ENCODE data around the gene UNKL.

Gene UNKL

DNA sequence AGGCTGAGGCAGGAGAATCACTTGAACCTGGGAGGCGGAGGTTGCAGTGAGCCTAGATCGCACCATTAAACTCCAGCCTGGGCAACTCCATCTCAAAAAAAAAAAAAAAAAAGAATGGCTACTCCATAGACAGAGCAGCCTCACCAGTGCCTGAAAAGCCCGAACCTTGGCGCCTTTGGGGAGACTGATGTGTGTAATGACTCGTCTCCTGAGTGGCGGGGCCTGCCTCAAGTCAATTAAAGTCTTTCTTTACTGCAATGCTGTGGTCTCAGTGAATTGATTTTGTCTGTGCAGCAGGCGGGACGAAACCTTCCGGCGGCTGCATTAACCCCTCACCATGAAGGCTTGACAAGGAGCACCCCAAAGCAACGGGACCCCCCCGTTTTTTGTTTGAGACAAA, 9.5 kb upstream of the UNKL start:
- no peak for DNase-seq (ENCODE audit: low spot score)

GRCh38 chr16:1422076-1422475, 7.6 kb upstream of the UNKL start:
- no peak for TF ChIP-seq CTCF (IDR thresholded peaks at IDR 0.05; ENCODE audit: extremely low read depth, missing control alignments)
- DNase-seq (ENCODE audit: low spot score): no peak

More for the DNA sequence above, 9.5 kb upstream of the UNKL start:
- no peak for TF ChIP-seq CTCF (IDR thresholded peaks at IDR 0.05; ENCODE audit: extremely low read depth, missing control alignments)

GRCh38 chr16:1420111-1420539, 5.6 kb upstream of the UNKL start:
- DNase-seq (ENCODE audit: low spot score): no peak
- TF ChIP-seq CTCF (IDR thresholded peaks at IDR 0.05; ENCODE audit: extremely low read depth, missing control alignments): no peak

- no peak for DNase-seq (ENCODE audit: low spot score)
- TF ChIP-seq CTCF (IDR thresholded peaks at IDR 0.05; ENCODE audit: extremely low read depth, missing control alignments): no peak
Measured at GRCh38 chr16:1416521-1416941, 2.0 kb upstream of the UNKL start.

DNA sequence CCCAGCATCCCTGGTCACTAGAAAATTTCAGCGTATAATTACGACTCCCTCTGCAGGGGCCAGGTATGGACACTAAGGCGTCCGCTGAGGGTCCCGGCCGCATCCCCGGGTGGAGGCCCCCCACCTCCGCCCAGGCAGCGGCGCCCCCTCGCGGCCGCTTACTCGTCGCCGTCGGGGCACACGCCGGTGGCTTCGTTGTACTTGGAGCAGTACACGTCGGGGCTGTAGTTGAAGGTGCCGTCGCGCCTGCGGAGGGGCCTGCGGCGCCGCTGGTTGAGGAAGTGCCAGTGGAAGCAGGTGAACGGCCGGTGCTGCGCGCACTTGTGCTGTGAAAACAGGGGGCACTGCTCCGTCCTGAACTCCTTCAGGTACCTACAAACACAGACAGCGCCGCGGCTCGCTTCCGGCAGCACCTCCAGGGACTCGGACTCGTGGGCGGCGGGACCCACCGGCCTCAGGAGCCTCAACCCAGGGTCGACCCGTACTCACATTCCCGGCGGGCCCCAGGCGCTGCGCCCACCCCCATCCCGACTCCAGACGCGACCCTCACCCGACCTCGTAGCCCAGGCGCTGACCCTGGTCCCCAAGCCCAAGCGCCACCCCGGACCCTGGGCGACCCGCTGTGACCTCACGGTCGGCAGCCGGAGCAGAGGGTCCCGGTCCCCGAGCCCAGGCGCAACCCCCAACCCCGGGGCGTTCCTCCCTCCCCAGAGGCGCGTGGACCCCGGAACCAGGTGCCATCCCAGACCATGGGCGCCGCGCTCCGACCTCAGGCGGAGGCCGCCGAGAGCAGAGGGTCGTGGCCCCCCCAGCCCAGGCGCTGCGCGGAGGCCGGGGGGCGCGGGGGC, 596 bp downstream of the UNKL start:
- DNase-seq (ENCODE audit: low spot score): peak; percentile 85
- peak; percentile 63 for TF ChIP-seq CTCF (IDR thresholded peaks at IDR 0.05; ENCODE audit: extremely low read depth, missing control alignments)

- no peak for DNase-seq (ENCODE audit: low spot score)
- no peak for TF ChIP-seq CTCF (IDR thresholded peaks at IDR 0.05; ENCODE audit: extremely low read depth, missing control alignments)
Measured at GRCh38 chr16:1412847-1413246, 1.7 kb downstream of the UNKL start.

GRCh38 chr16:1408171-1408837, 6.2 kb downstream of the UNKL start:
- DNase-seq (ENCODE audit: low spot score): peak; percentile 97

More at GRCh38 chr16:1408171-1408837, 6.2 kb downstream of the UNKL start:
- TF ChIP-seq CTCF (IDR thresholded peaks at IDR 0.05; ENCODE audit: extremely low read depth, missing control alignments): no peak
